SK-N-SH treated with all-trans-retinoic acid at 6 μM for 48 hours (cell line): ENCODE measurements around the gene PRDM10.

Source experiments
- ATAC-seq: fragments of 200-7000 bp; cut with Tn5 transposase; 3 replicates; pipeline ENCODE4 v1.9.1; 2020; ENCODE audit warnings: mild to moderate bottlenecking, moderate library complexity
- ARNTL ChIP-seq: fragments of 450-650 bp; formaldehyde crosslinking; IDR thresholded peaks from 2 replicates; pipeline ENCODE4 v1.5.0; 2020; ENCODE audit warnings: low read depth, mild to moderate bottlenecking, moderate library complexity, borderline replicate concordance
- BACH2 ChIP-seq: fragments of 250-450 bp; sonication (Bioruptor Pico); IDR thresholded peaks from 2 replicates; pipeline ENCODE4 v1.9.0; 2021; ENCODE audit warnings: mild to moderate bottlenecking, borderline replicate concordance
- CSDC2 ChIP-seq: fragments of 250-450 bp; sonication (Bioruptor Pico); IDR thresholded peaks from 2 replicates; pipeline ENCODE4 v1.5.0; 2020; ENCODE audit warnings: mild to moderate bottlenecking, moderate library complexity
- ESRRG ChIP-seq: fragments of 250-450 bp; sonication (Bioruptor Pico); IDR thresholded peaks from 2 replicates; pipeline ENCODE4 v1.6.1; 2021; ENCODE audit warnings: mild to moderate bottlenecking
- GLIS3 ChIP-seq: fragments of 250-450 bp; sonication (Bioruptor Pico); IDR thresholded peaks from 2 replicates; pipeline ENCODE4 v1.5.0; 2020; ENCODE audit warnings: mild to moderate bottlenecking, moderate library complexity
- ISL1 ChIP-seq: fragments of 250-450 bp; sonication (Bioruptor Pico); IDR thresholded peaks from 2 replicates; pipeline ENCODE4 v2.1.2; 2022; ENCODE audit warnings: mild to moderate bottlenecking, moderate library complexity
- OSR1 ChIP-seq: fragments of 250-450 bp; sonication (Bioruptor Pico); IDR thresholded peaks from 2 replicates; pipeline ENCODE4 v1.8.0; 2022; ENCODE audit warnings: moderate library complexity, mild to moderate bottlenecking, inconsistent platforms
- PPARA ChIP-seq: fragments of 250-450 bp; sonication (Bioruptor Pico); IDR thresholded peaks from 2 replicates; pipeline ENCODE4 v1.5.0; 2020; ENCODE audit warnings: mild to moderate bottlenecking, borderline replicate concordance
- RARB ChIP-seq: fragments of 250-450 bp; sonication (Bioruptor Pico); IDR thresholded peaks from 2 replicates; pipeline ENCODE4 v1.8.0; 2021; ENCODE audit warnings: mild to moderate bottlenecking, moderate library complexity
- SNAI2 ChIP-seq: fragments of 250-450 bp; sonication (Bioruptor Pico); IDR thresholded peaks from 2 replicates; pipeline ENCODE4 v1.5.0; 2020; ENCODE audit warnings: mild to moderate bottlenecking, moderate library complexity
- TCF4 ChIP-seq: fragments of 250-450 bp; sonication (Bioruptor Pico); IDR thresholded peaks from 2 replicates; pipeline ENCODE4 v1.8.0; 2021; ENCODE audit warnings: mild to moderate bottlenecking, moderate library complexity, borderline replicate concordance
- TOX ChIP-seq: fragments of 250-450 bp; sonication (Bioruptor Pico); IDR thresholded peaks from 2 replicates; pipeline ENCODE4 v1.8.0; 2021; ENCODE audit warnings: mild to moderate bottlenecking, moderate library complexity, borderline replicate concordance
- ZFP3 ChIP-seq: fragments of 250-450 bp; sonication (Bioruptor Pico); IDR thresholded peaks from 2 replicates; pipeline ENCODE4 v1.5.0; 2020; ENCODE audit warnings: mild to moderate bottlenecking, moderate library complexity
- ZFP30 ChIP-seq: fragments of 450-650 bp; formaldehyde crosslinking; IDR thresholded peaks from 2 replicates; pipeline ENCODE4 v1.5.0; 2022; ENCODE audit warnings: mild to moderate bottlenecking, moderate library complexity
- ZNF565 ChIP-seq: fragments of 450-650 bp; formaldehyde crosslinking; conservative IDR thresholded peaks from 2 replicates; pipeline ENCODE4 v1.5.0; 2020; ENCODE audit warnings: low read depth, mild to moderate bottlenecking, moderate library complexity
- ZNF8 ChIP-seq: fragments of 450-650 bp; formaldehyde crosslinking; IDR thresholded peaks from 2 replicates; pipeline ENCODE4 v1.5.0; 2020; ENCODE audit warnings: mild to moderate bottlenecking, moderate library complexity
- TF ChIP-seq, protein P1 (sequence below): fragments of 250-450 bp; sonication (Bioruptor Pico); IDR thresholded peaks from 2 replicates; pipeline ENCODE4 v1.8.0; 2020; ENCODE audit warnings: mild to moderate bottlenecking, moderate library complexity, borderline replicate concordance
- TF ChIP-seq, protein P2 (sequence below): fragments of 250-450 bp; sonication (Bioruptor Pico); IDR thresholded peaks from 2 replicates; pipeline ENCODE4 v1.8.0; 2021; ENCODE audit warnings: low read depth, mild to moderate bottlenecking, moderate library complexity, borderline replicate concordance
- TF ChIP-seq, protein P3 (sequence below): fragments of 250-450 bp; sonication (Bioruptor Pico); IDR thresholded peaks from 2 replicates; pipeline ENCODE4 v1.5.1; 2020; ENCODE audit warnings: low read depth, mild to moderate bottlenecking, moderate library complexity
- TF ChIP-seq, protein P4 (sequence below): fragments of 250-450 bp; sonication (Bioruptor Pico); IDR thresholded peaks from 2 replicates; pipeline ENCODE4 v1.5.1; 2021; ENCODE audit warnings: mild to moderate bottlenecking, moderate library complexity

Gene PRDM10

DNA sequence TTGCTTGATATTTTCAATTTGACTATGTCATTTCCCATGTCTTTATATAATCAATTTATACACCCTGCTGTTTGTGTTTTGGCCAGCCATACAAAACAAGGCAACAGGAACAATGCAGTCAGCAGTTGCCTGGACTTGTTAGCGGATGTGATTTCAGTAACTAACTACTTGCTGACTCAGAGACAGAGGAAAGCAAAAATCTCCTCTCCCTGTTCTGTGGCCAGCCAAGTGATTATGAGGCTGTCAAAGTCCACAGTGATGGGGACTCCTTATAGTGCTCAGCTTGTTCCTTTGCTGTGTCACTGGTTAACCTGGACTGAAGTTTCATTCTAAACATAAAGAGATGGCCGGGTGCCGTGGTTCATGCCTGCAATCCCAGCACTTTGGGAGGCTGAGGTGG is 34.4 kb upstream of the PRDM10 start:
- peak; percentile 88 for ATAC-seq
- no peak for TF ChIP-seq ZFP3
- TF ChIP-seq ZNF565 (CRISPR knock-in tag), result no peak
- no peak for TF ChIP-seq GLIS3 (CRISPR knock-in tag)
- TF ChIP-seq, all 23 proteins: peak for 0

DNA sequence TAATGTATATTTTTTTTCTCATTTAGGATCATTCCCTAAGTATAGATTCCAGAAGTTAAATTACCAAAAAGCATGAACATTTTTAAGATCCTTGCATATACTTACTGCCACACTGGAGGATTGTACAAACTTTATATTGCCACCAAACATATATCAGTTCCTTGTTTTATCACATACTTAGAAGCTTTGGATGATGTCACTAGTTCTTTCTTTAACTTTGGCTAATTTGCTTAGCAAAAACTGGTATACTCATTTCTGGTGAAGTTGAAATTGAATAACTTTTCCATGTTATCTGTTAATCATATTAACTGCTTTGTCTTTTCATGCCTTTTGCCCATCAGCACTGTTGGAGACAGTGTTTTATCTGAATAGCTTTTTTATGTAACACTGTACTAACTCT is 31.6 kb upstream of the PRDM10 start:
- no peak for ATAC-seq
- no peak for TF ChIP-seq SNAI2 (CRISPR knock-in tag)
- no peak for TF ChIP-seq ESRRG (CRISPR knock-in tag)
- TF ChIP-seq ZFP3, result no peak
- TF ChIP-seq, protein P1, sequence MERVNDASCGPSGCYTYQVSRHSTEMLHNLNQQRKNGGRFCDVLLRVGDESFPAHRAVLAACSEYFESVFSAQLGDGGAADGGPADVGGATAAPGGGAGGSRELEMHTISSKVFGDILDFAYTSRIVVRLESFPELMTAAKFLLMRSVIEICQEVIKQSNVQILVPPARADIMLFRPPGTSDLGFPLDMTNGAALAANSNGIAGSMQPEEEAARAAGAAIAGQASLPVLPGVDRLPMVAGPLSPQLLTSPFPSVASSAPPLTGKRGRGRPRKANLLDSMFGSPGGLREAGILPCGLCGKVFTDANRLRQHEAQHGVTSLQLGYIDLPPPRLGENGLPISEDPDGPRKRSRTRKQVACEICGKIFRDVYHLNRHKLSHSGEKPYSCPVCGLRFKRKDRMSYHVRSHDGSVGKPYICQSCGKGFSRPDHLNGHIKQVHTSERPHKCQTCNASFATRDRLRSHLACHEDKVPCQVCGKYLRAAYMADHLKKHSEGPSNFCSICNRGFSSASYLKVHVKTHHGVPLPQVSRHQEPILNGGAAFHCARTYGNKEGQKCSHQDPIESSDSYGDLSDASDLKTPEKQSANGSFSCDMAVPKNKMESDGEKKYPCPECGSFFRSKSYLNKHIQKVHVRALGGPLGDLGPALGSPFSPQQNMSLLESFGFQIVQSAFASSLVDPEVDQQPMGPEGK (CRISPR knock-in tag), result no peak
- no peak for TF ChIP-seq ARNTL (CRISPR knock-in tag)
- TF ChIP-seq CSDC2 (CRISPR knock-in tag), result no peak
- no peak for TF ChIP-seq ZNF8 (CRISPR knock-in tag)
- TF ChIP-seq RARB (CRISPR knock-in tag), result no peak
- TF ChIP-seq PPARA (CRISPR knock-in tag), result no peak
- TF ChIP-seq ISL1 (CRISPR knock-in tag), result no peak
- TF ChIP-seq ZFP30, result no peak
- TF ChIP-seq, protein P2, sequence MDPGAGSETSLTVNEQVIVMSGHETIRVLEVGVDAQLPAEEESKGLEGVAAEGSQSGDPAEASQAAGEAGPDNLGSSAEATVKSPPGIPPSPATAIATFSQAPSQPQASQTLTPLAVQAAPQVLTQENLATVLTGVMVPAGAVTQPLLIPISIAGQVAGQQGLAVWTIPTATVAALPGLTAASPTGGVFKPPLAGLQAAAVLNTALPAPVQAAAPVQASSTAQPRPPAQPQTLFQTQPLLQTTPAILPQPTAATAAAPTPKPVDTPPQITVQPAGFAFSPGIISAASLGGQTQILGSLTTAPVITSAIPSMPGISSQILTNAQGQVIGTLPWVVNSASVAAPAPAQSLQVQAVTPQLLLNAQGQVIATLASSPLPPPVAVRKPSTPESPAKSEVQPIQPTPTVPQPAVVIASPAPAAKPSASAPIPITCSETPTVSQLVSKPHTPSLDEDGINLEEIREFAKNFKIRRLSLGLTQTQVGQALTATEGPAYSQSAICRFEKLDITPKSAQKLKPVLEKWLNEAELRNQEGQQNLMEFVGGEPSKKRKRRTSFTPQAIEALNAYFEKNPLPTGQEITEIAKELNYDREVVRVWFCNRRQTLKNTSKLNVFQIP (CRISPR knock-in tag), result no peak
- no peak for TF ChIP-seq OSR1
- no peak for TF ChIP-seq ZNF565 (CRISPR knock-in tag)
- no peak for TF ChIP-seq TCF4
- TF ChIP-seq GLIS3 (CRISPR knock-in tag), result no peak
- TF ChIP-seq, protein P3, sequence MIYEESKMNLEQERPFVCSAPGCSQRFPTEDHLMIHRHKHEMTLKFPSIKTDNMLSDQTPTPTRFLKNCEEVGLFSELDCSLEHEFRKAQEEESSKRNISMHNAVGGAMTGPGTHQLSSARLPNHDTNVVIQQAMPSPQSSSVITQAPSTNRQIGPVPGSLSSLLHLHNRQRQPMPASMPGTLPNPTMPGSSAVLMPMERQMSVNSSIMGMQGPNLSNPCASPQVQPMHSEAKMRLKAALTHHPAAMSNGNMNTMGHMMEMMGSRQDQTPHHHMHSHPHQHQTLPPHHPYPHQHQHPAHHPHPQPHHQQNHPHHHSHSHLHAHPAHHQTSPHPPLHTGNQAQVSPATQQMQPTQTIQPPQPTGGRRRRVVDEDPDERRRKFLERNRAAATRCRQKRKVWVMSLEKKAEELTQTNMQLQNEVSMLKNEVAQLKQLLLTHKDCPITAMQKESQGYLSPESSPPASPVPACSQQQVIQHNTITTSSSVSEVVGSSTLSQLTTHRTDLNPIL (CRISPR knock-in tag), result no peak

DNA sequence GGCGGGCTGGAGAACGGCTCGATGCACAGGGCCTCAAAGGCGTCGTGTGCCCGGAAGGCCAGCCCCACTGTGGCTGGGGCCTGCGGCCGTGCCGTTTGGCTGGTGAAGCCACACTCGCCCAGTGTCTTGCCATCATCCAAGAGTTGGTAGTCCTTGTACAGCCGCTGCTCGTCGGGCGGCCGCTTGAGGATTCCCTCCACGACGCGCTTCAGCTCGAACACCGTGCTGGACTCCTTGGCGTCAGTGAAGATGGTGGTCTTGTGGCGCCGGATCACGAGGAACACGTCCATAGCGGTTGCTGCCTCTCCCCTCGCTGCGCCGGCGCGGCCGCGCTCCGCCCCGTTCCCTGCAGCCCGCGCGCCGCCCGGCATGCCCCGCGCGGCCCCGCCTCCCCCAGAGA is 30.3 kb upstream of the PRDM10 start:
- no peak for ATAC-seq

DNA sequence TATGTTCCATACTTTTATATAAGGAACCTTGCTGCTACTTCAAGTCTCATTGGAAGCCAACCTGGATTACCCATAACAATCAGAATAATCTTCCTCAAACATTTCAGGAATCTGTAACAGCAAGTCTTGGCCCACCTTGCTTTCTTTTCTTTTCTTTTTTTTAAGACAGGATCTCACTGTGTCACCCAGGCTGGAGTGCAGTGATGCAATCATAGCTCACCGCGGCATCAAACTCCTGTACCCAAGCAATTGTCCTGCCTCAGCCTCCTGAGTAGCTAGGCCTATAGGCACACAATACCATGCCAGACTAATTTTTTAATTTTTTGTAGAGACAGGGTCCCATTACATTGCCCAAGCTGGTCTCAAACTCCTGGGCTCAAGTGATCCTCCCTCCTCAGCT is 29.3 kb upstream of the PRDM10 start:
- TF ChIP-seq ZNF565 (CRISPR knock-in tag), result no peak
- TF ChIP-seq ZFP3, result no peak
- ATAC-seq, result no peak

More for the DNA sequence above, 30.3 kb upstream of the PRDM10 start:
- TF ChIP-seq, protein P2 (CRISPR knock-in tag), result no peak
- no peak for TF ChIP-seq PPARA (CRISPR knock-in tag)
- no peak for TF ChIP-seq TCF4
- TF ChIP-seq BACH2 (CRISPR knock-in tag), result no peak
- no peak for TF ChIP-seq SNAI2 (CRISPR knock-in tag)
- TF ChIP-seq, protein P4, sequence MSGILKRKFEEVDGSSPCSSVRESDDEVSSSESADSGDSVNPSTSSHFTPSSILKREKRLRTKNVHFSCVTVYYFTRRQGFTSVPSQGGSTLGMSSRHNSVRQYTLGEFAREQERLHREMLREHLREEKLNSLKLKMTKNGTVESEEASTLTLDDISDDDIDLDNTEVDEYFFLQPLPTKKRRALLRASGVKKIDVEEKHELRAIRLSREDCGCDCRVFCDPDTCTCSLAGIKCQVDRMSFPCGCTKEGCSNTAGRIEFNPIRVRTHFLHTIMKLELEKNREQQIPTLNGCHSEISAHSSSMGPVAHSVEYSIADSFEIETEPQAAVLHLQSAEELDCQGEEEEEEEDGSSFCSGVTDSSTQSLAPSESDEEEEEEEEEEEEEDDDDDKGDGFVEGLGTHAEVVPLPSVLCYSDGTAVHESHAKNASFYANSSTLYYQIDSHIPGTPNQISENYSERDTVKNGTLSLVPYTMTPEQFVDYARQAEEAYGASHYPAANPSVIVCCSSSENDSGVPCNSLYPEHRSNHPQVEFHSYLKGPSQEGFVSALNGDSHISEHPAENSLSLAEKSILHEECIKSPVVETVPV, result no peak
- TF ChIP-seq TOX, result no peak
- TF ChIP-seq ARNTL (CRISPR knock-in tag), result no peak
- TF ChIP-seq ESRRG (CRISPR knock-in tag), result no peak
- no peak for TF ChIP-seq ZFP3
